HepG2 (cell line): ENCODE results near the gene PPIL6. TPM values are rescaled to one million over a fixed set of nuclear protein-coding genes. Genes with fewer than 3 reads are reported as not detected.
A peak's percentile ranks its signal among the peaks of the same experiment; 100 is the strongest.

Source experiments
- HNF1A ChIP-seq, 2 experiments: sonication (generic) in 1 of 2; formaldehyde crosslinking in 1 of 2; IDR thresholded peaks; 2 replicates each; pipeline versions ENCODE4 v1.4.0 to v1.6.1; 2016 to 2020; ENCODE audit warnings: borderline replicate concordance in 1 of 2, low read depth in 1 of 2, mild to moderate bottlenecking in 1 of 2, missing genetic modification reagents in 1 of 2
- HNRNPUL1 ChIP-seq: fragments of 200-400 bp; formaldehyde crosslinking; IDR thresholded peaks from 2 replicates; pipeline ENCODE4 v1.6.1; 2017; ENCODE audit warnings: low read depth, mild to moderate bottlenecking, low read length, moderate library complexity
- KDM2A ChIP-seq: sonication (generic); formaldehyde crosslinking; IDR thresholded peaks from 2 replicates; pipeline ENCODE4 v1.4.0; 2020; ENCODE audit warnings: low read depth, missing genetic modification reagents, borderline replicate concordance
- REPIN1 ChIP-seq: sonication (generic); formaldehyde crosslinking; IDR thresholded peaks from 2 replicates; pipeline ENCODE4 v1.8.0; 2022; ENCODE audit warnings: missing genetic modification reagents, low read depth, mild to moderate bottlenecking, borderline replicate concordance
- REST ChIP-seq, 2 experiments: IDR thresholded peaks; 2 replicates each; pipeline ENCODE4 v1.6.1; 2011 to 2012; ENCODE audit warnings: low read length in 2 of 2, borderline replicate concordance in 1 of 2, low read depth in 1 of 2, mild to moderate bottlenecking in 1 of 2, moderate library complexity in 1 of 2
- STAG1 ChIP-seq: sonication (generic); formaldehyde crosslinking; IDR thresholded peaks from 2 replicates; pipeline ENCODE4 v1.4.0; 2020; ENCODE audit warnings: missing genetic modification reagents
- TAF1 ChIP-seq: sonication (generic); formaldehyde crosslinking; IDR thresholded peaks from 2 replicates; pipeline ENCODE4 v1.4.0; 2020; ENCODE audit warnings: missing genetic modification reagents
- TBX2 ChIP-seq: sonication (generic); formaldehyde crosslinking; IDR thresholded peaks from 2 replicates; pipeline ENCODE4 v1.5.0; 2020; ENCODE audit warnings: missing genetic modification reagents, mild to moderate bottlenecking, borderline replicate concordance
- ZBTB7A ChIP-seq: sonication (generic); formaldehyde crosslinking; IDR thresholded peaks from 2 replicates; pipeline ENCODE4 v1.8.0; 2022; ENCODE audit warnings: mild to moderate bottlenecking, missing genetic modification reagents
- ZFX ChIP-seq: sonication (generic); formaldehyde crosslinking; IDR thresholded peaks from 2 replicates; pipeline ENCODE4 v1.4.0; 2020; ENCODE audit warnings: mild to moderate bottlenecking, low read depth, missing genetic modification reagents, moderate library complexity
- ZHX1 ChIP-seq: sonication (generic); formaldehyde crosslinking; IDR thresholded peaks from 2 replicates; pipeline ENCODE4 v1.8.1; 2022; ENCODE audit warnings: low read depth, mild to moderate bottlenecking, missing genetic modification reagents
- ZNF224 ChIP-seq: sonication (generic); formaldehyde crosslinking; IDR thresholded peaks from 2 replicates; pipeline ENCODE4 v1.5.0; 2020; ENCODE audit warnings: mild to moderate bottlenecking, missing genetic modification reagents
- ZNF709 ChIP-seq: sonication (generic); formaldehyde crosslinking; IDR thresholded peaks from 2 replicates; pipeline ENCODE4 v1.5.0; 2020; ENCODE audit warnings: mild to moderate bottlenecking, missing genetic modification reagents
- ZNF788 ChIP-seq: sonication (generic); formaldehyde crosslinking; IDR thresholded peaks from 2 replicates; pipeline ENCODE4 v1.5.0; 2020; ENCODE audit warnings: mild to moderate bottlenecking, missing genetic modification reagents, borderline replicate concordance
- polyA plus RNA-seq, 8 experiments: library from polyadenylated mRNA; depleted of rRNA in 3 of 8; stranded (reverse) in 7 of 8; unstranded in 1 of 8; fragments of >200 nt; fragmentation: Illumina TruSeq in 4 of 8; extraction: Trizol in 4 of 8; gene quantifications; 2 replicates each; pipeline versions ENCODE4 v1.2.1 to v1.2.3, GENCODE V29; 2011 to 2016; ENCODE audit warnings: low read depth in 4 of 8, missing spikeins in 1 of 8, mixed read lengths in 1 of 8; ENCODE audit not compliant: insufficient read depth in 1 of 8
- total RNA-seq, 5 experiments: library from RNA; depleted of rRNA; stranded (reverse); fragments of >200 nt; fragmentation: Illumina TruSeq; extraction: Trizol; gene quantifications; 2 replicates each; pipeline ENCODE4 v1.2.3, GENCODE V29; 2016; ENCODE audit warnings: low read depth in 1 of 5

PPIL6 gene
- total and polyA plus RNA-seq, 2 of the 13 experiments (the other 11 are each of a cell fraction or from before 2014, with no cell fraction given) = 0.22 to 0.46 TPM

- TF ChIP-seq HNF1A (IDR thresholded peaks at IDR 0.05; ENCODE audit: low read depth) (no peak), HNF1A (CRISPR knock-in tag; IDR thresholded peaks at IDR 0.05; ENCODE audit: borderline replicate concordance) (0 out of 2 replicates have a peak, but pooled peaks have one; percentile 17), TBX2 (CRISPR knock-in tag) (no peak), ZHX1 (CRISPR knock-in tag) (no peak), STAG1 (no peak), ZFX (CRISPR knock-in tag) (no peak; the same call in 1 of the 2 replicates), ZNF224 (CRISPR knock-in tag) (no peak), ZBTB7A (CRISPR knock-in tag) (0 out of 2 replicates have a peak, but pooled peaks have one; percentile 60), ZNF788 (CRISPR knock-in tag) (0 out of 2 replicates have a peak, but pooled peaks have one; percentile 11), KDM2A (CRISPR knock-in tag) (no peak; the same call in 1 of the 2 replicates), TAF1 (no peak; the same call in 1 of the 2 replicates), REST (IDR thresholded peaks at IDR 0.05; ENCODE audit: borderline replicate concordance in 1 of 2, low read depth in 1 of 2, low read length in 2 of 2) (no peak), REPIN1 (CRISPR knock-in tag) (no peak), ZNF709 (CRISPR knock-in tag) (no peak), HNRNPUL1 (no peak)
Measured at GRCh38 chr6:109441069-109441816, 815 bp upstream of the PPIL6 start (continued).
